HG03575 (cell line): ENCODE data around the gene TARS2.

Experiments
- ATAC-seq: cut with Tn5 transposase; IDR thresholded peaks from one replicate; pipeline ENCODE4 v1.9.1; 2021; ENCODE audit not compliant: unreplicated experiment, insufficient number of reproducible peaks, low FRiP score; ENCODE audit errors: extremely low read depth

TARS2 gene

DNA sequence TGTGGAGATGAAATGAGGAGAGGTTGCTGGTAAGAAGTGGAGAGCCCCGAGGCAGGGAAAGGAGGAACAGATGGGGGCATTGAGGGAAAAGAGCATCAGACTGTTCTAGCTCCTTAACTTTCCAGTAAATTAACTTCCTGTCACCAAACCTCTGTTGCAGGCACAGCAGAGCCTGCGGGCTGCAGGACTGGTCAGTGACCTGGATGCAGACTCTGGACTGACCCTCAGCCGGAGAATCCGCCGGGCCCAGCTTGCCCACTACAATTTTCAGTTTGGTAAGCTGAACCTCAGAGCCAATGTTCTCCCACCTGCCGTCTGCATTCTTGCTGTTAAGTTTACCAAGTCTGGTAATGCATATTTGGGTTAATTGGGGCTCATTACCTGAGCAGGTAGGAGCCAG lies 18.2 kb downstream of the TARS2 start:
- ATAC-seq: no peak

DNA sequence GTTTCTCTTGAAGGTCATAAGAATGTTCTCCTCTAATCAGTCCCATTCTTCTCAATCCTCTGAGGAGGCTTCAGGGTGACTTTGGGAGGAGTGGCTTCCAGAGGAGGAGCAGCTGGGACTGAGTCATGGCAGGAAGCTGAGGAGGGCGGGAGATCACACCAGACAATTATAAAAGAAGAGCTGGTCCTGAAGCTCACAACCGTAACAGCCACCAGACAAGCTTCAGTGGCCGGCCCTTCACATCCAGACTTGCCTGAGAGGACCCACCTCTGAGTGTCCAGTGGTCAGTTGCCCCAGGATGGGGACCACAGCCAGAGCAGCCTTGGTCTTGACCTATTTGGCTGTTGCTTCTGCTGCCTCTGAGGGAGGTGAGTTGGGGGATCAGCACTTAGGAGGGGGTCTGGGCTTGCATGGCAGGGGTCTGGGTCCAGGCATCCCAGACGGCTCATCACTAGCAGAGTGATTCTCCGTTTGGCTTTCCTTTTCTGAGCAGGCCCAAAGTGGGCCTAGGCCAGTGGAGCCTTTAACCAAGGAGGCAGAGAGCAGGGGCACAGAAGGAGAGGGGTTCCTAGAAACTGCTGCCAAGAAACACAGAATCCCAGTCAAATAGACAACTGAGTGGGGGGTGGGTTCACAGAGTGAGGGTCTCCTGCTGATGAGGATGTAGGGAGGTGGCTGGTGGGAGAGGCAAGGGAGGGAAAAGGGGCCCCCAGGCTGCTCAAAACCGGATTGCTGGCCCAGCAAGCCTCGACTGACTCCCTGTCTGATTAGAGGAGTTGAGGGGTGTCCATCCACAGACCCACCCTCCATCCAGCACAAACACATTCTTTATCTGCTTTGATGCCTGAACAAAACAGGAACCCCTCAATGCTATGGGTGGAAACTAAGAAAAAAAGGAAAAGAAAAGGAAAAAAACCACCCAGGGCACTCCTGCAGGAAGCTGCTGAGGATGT lies 21.0 kb downstream of the TARS2 start, which contains the start of gene ECM1:
ECM1 (plus strand) TSS at position 198 of the 953 bp plus-strand sequence; CDS start at position 299, 101 bp downstream.
- no peak for ATAC-seq

DNA sequence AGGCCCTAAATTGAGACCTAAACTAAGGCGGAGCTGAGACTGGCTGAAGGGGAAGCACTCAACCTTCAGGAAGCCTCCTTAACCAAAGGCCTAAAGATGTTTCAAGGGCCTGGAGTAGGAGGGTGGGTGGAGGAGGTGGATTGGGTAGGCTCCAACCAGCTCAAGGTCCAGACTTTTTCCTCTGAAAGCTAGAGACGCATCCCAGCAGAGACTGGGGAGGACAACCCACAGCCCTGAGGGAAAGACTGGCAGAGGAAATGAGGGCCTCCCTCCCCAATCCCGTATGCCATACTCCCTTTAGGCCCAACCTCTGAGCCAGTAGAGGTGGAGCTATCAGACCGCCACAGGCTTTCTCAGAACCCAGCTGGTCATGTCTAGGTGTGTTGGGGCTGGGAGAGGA lies 21.8 kb downstream of the TARS2 start:
- no peak for ATAC-seq

DNA sequence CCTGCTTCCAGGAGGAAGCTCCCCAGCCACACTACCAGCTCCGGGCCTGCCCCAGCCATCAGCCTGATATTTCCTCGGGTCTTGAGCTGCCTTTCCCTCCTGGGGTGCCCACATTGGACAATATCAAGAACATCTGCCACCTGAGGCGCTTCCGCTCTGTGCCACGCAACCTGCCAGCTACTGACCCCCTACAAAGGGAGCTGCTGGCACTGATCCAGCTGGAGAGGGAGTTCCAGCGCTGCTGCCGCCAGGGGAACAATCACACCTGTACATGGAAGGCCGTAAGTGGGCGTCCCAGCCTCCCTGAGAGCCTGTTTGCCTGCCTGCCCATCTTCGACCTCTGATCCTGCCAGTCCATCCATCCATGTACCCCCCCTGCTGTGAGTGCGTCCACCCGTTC lies 24.3 kb downstream of the TARS2 start:
- ATAC-seq: no peak

DNA sequence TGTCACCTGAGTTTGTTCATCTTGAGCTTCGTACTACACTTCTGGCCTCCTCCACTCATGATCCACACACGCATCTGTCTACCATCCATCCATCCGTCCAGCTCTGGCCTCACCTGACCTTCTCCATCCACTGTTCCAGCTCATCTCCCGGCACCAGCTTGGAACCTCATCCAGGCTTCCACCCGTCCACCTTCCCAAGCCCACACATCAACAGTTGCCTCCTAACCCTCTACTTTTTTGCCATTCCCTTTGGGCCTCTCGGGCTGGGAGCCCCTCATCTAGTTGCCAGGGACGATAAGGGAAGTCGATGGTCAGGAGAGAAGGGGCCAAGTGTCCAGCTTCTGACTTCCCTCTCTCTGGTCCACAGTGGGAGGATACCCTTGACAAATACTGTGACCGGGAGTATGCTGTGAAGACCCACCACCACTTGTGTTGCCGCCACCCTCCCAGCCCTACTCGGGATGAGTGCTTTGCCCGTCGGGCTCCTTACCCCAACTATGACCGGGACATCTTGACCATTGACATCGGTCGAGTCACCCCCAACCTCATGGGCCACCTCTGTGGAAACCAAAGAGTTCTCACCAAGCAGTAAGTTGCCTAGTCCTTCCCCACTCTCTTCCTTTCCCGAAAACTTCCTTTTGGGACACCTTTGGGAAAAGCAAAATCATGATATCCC lies 24.9 kb downstream of the TARS2 start:
- no peak for ATAC-seq

DNA sequence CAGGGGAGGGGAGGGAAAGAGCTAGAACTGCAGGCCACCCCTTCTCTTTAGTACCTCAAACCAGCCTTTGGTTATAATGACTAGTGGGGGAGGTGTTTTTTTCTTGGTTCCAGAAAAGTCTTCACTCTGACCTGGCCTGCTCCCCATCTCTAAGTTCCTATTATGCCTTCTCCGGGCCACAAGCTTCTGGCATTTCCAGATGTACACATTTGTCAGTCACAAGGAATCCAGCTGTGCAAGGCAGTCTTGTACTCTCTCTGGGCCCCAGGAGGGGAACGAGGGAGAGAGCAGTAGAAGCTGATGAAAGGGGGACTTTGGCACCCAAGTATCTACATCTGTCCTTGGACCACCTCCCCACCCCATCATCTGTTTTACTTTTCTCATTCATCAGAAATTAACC lies 25.6 kb downstream of the TARS2 start:
- ATAC-seq: no peak

DNA sequence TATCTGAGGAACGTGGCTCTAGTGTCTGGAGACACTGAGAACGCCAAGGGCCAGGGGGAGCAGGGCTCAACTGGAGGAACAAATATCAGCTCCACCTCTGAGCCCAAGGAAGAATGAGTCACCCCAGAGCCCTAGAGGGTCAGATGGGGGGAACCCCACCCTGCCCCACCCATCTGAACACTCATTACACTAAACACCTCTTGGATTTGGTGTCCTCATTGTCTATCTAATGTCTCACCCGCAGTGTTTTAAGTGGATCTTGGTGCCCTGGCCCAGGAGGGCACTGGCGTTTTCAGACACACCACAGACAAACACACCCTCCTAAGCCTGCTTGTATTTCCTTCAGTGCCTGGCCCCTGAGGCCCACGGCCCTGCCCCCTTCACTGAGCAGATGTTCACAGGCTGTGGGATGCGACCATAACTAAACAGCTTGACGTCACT lies 26.2 kb downstream of the TARS2 start:
- ATAC-seq: no peak

DNA sequence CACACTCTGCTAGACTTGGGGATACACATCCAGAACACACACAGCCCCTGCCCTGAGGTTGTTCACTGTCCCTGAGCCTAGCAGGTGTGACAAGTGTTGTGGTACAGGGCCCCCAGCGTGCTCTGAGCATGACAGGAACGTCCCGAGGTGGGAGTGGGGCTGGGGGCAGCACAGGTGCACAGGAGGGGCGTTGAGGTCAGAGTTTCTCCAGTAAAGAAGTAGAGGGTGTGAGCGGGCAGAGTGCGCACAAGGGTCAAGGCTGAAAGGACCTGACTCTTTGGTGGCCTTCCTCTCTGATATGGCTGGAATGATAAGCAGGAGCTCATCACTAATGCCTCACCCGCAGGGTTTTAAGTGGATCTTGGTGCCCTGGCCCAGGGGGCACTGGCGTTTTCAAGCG lies 27.0 kb downstream of the TARS2 start:
- ATAC-seq: no peak

DNA sequence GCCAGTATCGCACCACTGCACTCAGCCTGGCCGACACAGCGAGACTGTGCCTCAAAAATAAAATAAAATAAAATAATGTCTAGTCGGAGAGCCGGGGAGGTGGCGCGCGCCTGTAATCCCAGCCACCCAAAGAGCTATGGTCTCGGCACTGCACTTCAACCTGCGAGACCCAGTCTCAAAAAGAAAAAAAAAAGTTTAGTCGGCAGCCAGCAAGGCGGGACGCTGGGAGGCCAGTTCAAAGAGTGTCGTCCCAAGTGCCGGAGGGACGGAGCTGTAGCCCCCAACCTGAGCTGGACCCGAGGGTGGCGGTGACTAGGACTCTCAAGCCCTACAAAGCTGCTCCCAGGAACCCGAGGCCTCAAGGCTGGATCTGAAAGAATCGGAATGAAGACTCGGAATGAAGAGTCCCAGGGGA lies 27.7 kb downstream of the TARS2 start:
- ATAC-seq: no peak

DNA sequence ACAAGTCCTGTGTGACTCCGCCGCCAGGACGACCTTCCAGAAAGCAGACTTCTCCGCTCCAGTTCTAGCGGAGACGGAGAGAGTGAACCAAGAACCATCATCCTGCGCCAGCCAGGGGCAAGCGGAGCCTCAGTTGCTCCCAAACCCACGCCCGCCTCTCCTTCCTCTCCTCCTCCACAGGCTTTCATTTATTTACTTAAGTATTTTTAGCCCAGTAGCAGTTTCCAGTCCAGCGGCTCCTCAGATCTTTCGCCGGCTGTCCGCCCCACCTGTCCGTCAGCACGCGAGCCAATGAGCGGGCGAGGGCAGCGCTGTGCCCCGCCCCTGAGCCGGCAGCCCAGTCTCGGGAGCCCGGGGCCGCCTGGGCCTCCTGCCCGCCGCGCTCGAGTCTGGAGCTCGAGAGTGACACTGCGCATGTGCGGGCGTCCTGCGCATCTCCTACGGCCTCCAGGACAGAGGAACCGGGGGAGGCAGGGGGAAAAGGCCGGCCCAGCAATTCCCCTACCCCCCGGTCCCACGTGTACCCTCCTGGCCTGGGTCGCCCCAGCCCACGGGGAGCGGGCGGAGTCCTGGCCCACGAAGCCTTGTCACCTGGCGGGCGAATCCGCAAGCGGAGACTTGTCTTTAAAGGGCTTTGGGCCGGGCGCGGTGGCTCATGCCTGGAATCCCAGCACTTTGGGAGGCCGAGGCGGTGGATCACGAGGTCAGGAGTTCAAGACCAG lies 28.3 kb downstream of the TARS2 start, which contains the start of gene FALEC:
FALEC (plus strand) TSS at position 425 of the 722 bp plus-strand sequence.
- no peak for ATAC-seq

DNA sequence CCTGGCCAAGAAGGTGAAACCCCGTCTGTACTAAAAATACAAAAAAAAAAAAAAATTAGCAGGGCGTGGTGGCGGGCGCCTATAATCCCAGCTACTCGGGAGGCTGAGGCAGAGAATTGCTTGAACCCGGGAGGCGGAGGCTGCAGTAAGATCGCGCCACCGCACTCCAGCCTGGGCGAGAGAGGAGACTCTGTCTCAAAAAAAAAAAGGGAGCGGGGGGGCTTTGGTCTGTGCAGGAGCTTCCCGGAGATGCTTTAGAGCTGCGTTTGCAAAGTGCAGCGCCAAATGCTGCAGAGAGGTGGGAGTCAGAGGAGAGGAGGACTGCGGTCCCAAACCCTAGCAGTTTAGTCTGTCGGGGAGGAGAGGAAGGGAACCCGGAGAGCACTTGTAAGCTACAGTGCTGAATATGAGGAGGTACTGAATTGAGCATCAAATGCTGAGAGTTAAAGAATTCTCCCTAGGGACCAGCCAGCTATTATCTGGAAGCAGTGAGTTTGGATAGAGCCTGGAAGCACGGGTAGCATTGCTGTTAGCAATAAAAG lies 28.9 kb downstream of the TARS2 start:
- no peak for ATAC-seq

DNA sequence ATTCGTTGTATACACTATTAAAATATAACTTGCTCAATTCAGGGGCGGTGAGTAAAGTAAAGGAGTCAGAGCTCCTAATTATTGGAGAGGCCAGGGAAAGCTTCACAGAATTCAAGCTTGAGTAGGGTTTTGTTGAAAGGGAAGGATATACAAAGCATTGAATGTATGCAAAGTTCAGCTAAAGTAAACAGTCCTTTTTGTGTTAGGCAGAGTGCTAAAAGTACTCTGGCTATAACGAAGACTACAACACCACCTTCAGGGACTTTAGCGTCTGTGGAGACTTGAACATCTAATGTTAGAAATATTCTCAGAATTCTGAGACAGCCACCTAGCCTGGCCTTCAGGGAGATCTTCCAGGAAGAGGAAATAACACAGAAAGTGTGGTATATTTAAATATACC lies 29.4 kb downstream of the TARS2 start:
- ATAC-seq: no peak

DNA sequence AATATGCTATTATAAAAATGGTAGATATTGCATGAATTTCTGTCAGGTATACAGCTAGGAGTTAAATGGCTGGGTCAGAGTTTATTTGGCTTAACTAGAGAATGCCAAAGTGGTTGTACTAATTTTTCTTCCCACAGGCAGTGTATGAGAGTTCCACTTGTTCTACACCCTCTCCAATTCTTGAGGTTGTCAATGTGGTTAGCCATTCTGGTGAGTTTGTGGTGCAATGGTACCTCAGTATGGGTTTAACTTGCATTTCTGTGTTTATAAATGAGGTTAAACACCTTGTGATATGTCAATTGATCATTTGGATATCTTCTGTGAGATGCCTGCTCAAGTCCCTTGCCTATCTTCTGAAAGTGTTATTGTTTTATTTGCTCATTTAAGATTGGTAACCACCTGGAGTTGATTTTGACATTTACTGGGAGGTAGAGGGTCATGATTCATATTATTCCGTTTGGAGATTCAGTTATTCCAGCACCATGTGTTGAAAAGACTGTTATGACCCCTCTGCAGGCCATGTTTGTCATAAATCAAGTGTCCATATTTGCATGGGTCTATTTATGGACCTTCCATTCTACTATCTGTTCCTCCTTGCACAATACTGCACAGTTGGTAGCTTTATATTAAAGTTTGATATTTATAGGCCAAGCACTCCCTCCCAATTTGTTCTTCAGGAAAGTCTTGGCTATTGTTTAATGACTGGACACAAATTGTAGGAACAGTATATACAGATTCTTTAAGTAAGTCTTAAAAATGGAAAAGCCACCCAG lies 34.2 kb downstream of the TARS2 start:
- no peak for ATAC-seq

DNA sequence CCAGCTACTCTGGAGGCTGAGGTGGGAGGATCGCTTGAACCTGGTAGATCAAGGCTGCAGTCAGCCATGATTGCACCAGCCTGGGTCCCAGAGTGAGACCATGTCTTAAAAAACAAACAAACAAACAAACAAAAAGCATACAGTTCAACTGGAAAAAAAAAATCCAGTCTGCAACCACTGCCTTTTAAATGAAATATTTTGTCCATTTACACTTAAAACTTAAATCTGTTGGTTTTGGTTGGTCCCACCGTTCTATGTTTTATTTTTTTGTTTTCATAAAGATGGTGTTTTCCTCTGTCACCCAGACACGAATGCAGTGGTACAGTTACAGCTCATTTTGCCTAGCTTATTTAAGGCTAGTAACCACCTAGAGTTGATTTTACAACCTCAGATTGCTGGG lies 38.1 kb downstream of the TARS2 start:
- no peak for ATAC-seq

DNA sequence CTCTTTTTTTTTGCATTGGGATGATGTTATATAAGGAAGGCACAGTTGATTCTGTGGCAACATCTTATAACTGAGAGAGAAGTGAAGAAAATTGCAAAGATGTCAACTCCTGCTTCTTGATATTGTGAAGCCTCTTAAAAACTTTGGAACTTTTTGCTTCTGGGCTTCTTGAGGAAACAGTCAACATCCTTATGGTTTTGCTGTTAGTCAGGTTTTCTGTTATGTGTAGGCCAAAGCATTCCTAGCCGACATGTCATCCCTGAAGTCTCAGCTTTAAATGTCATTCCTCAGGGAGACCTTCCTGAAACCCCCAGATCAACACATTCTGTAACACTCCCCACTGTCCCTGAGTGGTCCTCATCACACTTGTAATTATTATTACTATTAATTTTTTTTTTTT lies 41.0 kb downstream of the TARS2 start:
- ATAC-seq: no peak

DNA sequence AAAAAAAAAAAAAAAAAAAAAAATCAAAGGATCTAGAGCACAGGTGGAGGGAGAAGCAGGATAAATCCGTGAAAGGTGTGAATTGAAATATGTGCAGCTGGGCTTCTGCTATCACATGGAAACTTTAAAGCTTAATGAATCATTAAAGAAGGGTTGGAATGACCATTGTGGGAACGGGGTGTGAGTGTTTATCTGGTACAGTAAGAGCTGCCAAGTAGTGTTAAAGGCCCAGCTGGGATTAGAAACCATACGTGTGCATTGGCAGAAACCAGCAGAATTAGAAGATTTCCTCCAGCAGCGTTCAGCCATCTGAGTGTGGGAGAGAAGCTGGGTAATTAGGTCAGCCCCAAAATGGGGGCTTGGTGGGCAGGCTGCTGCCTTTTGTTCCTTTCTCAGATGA lies 41.8 kb downstream of the TARS2 start:
- no peak for ATAC-seq

DNA sequence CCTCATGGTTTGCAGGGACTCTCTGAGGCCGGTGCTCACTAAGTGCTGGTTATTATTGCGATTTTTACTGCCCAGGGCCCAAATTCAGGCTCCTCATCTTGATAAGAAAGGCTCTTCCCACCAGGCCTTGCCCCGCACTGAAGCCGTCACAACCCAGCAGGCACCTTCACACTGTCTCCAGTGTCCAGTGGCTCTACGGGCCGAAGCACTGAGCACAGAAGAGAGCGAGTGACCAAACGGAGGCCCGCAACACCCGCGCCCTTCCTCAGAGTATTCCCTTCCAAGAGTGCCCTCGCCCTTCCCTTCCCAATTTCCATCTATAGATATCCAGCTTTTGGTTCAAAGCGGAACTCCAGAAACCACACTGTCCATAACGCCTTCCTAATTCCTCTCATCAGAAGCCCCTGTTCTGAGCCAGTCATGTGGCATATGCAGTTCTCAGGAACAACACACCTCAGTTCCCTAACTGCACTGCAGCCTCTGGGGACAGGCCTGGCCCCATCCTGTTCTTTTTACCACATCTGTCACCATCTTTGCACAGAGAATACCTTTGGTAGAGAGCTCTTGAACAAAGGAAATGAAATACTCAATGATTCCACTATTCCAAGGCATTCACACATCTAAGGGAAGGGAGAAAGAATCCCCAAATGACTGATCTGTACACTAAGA lies 43.4 kb downstream of the TARS2 start:
- no peak for ATAC-seq

DNA sequence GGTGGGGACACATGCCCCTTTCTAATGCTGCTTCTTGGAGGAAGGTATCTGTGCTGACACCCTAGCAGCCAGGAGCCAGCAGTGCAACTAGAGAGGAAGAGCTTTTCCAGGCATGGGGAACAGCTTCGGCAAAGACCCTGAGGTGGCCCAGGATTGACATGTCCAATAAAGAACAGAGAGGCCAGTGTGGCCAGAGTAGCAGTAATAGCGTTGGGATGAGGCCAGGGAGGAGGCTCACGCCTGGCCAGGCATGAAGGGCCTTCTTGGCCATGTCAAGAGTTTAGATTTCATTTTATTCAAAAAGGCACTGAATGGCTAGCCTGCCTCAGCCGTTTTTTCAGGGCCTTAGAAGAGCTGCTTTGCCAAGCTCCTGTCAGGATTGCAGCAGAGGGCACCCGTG lies 45.6 kb downstream of the TARS2 start:
- ATAC-seq: no peak
